Prostate gland (tissue), 2 donors: ENCODE results near the gene CNKSR2.

Experiments used
- POLR2A ChIP-seq: fragments of 450-650 bp; IDR thresholded peaks from one replicate; pipeline ENCODE4 v1.6.1; 2016; ENCODE audit warnings: antibody characterized with exemption, mild to moderate bottlenecking
- POLR2AphosphoS5 ChIP-seq: sonication (generic); formaldehyde crosslinking; IDR thresholded peaks from one replicate; pipeline ENCODE4 v1.6.1; 2017; ENCODE audit warnings: antibody characterized with exemption
- TF ChIP-seq, protein P1 (sequence below), 4 experiments: fragments of 200-600 bp in 2 of 4; fragments of 450-650 bp in 2 of 4; sonication (generic) in 2 of 4; IDR thresholded peaks; 1 replicate in 3 of 4; 2 replicates in 1 of 4; pipeline ENCODE4 v1.5.1; 2016 to 2019; ENCODE audit warnings: antibody characterized with exemption in 4 of 4, mild to moderate bottlenecking in 2 of 4, moderate library complexity in 2 of 4

DNA sequence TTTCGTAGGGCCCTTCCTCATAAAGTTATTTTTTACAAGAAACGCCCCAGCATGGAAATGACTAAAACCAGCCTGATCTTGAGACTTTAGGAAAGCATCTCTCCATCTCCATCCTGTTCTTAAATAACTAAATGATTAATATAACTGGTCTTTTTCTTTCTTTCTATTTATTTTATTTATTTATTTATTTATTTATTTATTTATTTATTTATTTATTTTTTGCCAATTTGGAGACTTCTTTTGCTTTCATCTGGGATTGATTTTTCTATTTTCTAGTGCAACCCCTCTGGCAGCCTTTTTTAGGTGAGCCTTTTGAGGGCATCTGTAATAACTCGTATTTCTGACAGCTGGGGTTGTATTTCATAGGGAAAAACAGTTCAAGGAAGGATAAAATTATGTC, 285.1 kb downstream of the CNKSR2 start:
- TF ChIP-seq, protein P1, sequence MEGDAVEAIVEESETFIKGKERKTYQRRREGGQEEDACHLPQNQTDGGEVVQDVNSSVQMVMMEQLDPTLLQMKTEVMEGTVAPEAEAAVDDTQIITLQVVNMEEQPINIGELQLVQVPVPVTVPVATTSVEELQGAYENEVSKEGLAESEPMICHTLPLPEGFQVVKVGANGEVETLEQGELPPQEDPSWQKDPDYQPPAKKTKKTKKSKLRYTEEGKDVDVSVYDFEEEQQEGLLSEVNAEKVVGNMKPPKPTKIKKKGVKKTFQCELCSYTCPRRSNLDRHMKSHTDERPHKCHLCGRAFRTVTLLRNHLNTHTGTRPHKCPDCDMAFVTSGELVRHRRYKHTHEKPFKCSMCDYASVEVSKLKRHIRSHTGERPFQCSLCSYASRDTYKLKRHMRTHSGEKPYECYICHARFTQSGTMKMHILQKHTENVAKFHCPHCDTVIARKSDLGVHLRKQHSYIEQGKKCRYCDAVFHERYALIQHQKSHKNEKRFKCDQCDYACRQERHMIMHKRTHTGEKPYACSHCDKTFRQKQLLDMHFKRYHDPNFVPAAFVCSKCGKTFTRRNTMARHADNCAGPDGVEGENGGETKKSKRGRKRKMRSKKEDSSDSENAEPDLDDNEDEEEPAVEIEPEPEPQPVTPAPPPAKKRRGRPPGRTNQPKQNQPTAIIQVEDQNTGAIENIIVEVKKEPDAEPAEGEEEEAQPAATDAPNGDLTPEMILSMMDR (IDR thresholded peaks at IDR 0.05), result no peak
- TF ChIP-seq POLR2AphosphoS5 (no peak), POLR2A (no peak)
